HG03469 (cell line): ENCODE data around the gene SYT11.
"Not testable (repeated sequence)": the region's sequence is repeated elsewhere in the genome, so short reads cannot be mapped to it uniquely, and the experiment has no call there.

Experiments
- ATAC-seq: cut with Tn5 transposase; IDR thresholded peaks from one replicate; pipeline ENCODE4 v1.9.1; 2021; ENCODE audit warnings: mild to moderate bottlenecking, moderate library complexity, moderate number of reproducible peaks; ENCODE audit not compliant: unreplicated experiment

The SYT11 gene

DNA sequence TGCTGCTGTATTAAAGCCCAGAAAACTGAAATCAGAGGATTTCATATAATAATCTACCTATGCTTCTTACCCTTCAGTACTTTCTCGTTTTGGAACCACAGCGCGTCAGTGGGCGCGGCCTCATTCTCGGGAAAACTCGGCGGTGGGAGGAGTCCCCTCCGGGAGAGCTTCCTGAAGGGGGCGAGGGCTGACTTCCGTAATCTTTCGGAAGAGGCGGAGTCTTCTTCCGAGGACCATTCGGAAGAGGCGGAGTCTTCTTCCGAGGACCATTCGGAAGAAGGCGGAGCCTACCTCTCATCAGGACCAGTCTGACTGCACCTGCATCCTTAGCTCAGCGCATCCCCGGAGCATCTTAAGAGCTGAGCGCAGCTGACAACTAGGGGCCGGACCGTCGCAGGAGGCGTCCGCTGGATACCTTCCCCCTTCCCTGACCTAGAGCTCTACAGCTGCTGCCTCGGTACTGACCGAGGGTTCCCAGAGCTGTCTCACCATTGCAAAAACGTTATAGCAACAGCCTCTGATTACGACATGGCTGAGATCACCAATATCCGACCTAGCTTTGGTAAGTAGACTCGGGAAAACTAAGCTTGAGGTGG is at the start of gene SYT11:
TSS of gene SYT11 (plus strand) at position 334 of the 596 bp plus-strand sequence. CDS start at position 529, 195 bp downstream.
- ATAC-seq, result peak; percentile 48

- ATAC-seq, result no peak
Measured at GRCh38 chr1:155812878-155813277, 46.5 kb upstream of the SYT11 start.

GRCh38 chr1:155813672-155814071 is 45.7 kb upstream of the SYT11 start:
- no peak for ATAC-seq

- no peak for ATAC-seq
Measured at GRCh38 chr1:155816351-155816750, 43.0 kb upstream of the SYT11 start.

- no peak for ATAC-seq
Measured at GRCh38 chr1:155827450-155827849, 31.9 kb upstream of the SYT11 start.

GRCh38 chr1:155831279-155831976 is 27.9 kb upstream of the SYT11 start:
- ATAC-seq, result no peak

- ATAC-seq, result no peak
Measured at GRCh38 chr1:155833665-155834295, 25.6 kb upstream of the SYT11 start.

DNA sequence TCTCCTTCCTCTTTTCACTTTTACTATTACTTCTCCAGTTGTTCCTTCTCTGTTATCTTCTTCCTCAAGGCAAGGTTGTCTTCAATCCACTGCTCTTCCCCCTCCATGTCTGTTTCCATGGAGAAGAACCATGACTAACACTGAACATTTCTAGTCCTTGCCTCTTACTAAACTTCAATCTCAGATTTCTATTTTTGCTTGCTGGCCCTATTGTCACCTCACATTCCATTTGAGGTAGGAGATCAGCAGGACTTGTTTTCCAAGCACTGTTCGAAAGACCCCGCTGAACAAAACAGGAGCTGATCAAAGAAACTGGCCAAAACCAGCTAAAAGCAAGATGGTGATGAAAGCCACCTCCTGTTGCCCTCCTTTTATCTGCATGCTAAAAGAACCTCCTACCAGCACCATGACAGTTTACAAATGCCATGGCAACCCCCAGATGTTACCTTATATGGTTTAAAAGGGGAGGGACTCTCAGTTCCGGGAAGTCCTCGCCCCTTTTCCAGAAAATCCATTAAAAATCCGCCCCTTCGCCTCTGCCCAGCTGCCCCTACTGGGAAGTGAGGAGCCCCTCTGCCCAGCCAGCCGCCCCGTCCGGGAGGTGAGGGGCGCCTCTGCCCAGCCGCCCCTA is 25.0 kb upstream of the SYT11 start:
- no peak for ATAC-seq

- not testable (repeated sequence) for ATAC-seq
Measured at GRCh38 chr1:155834927-155835399, 24.4 kb upstream of the SYT11 start.

DNA sequence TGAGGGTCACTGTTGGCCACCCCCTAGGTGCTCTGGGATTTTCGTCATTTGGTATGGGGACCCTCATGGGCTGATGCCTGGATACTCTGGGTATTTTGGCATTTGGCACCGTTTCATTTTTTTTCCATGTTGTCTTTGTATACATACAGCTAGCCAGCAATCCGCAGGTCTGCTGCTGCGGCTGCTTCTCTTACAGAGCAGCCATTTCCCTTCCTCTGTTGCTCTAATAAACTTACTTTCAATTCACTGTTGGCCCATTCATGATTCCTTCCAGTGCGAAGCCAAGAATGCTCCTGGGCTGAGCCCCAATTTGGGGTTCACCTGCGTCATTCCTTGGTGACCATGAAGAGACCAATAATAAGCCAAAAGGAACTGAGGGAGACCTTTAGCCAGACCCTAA is 23.8 kb upstream of the SYT11 start:
- ATAC-seq, result no peak

GRCh38 chr1:155840386-155840785 is 19.0 kb upstream of the SYT11 start:
- no peak for ATAC-seq

DNA sequence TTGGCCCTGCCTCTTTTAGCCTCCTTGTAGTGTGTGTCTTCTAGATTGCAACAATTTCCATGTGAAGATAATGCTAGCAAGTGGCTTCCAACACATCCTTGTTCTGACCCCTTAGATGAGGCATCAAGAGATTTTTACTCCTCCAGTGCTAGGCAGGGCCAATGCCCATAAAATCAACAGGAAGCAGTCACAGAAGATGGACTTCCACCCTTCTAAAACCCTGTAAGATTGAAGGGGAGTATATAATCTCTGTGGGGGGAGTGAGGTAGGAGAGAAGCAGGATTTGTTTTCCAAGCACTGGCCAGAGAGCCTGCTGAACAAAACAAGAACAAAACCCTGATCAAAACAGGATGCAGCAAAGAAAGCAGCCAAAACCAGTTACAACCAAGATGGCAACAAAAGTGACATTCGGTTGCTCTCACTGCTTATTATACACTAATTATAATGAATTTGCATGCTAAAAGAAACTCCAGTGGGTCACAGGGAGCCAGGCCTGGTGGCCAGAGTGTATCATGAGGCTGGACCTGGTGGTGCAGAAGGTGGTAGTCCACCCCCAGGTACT is 14.4 kb upstream of the SYT11 start:
- ATAC-seq, result no peak

DNA sequence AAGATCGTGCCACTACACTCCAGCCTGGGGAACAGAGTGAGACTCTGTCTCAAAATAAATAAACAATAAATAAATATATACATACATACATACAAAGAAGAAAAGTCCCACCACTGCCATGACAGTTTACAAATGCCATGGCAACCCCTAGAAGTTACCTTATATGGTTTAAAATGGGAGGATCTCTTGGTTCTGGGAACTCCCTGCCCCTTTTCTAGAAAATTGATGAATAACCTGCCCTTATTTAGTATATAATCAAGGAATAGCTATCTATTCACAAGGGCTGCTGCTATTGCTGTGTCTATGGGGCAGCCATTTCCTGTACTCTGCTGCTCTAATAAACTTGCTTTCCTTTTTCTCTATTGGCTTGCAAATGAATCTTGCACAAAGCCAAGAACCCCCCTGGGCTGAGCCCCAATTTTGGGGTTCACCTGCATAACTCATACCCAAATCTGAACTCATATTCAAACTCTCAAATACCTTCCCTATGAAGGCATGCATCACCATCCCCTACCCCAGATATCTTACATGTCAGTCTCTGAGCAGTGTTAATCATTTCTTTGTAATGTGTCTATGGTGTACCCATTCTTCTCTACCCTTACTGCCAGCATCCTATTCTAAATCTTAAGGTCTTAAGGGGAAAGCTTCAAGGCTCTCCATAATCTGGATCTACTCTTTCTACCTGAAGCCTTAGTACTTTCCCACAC is 11.4 kb upstream of the SYT11 start:
- ATAC-seq, result no peak

DNA sequence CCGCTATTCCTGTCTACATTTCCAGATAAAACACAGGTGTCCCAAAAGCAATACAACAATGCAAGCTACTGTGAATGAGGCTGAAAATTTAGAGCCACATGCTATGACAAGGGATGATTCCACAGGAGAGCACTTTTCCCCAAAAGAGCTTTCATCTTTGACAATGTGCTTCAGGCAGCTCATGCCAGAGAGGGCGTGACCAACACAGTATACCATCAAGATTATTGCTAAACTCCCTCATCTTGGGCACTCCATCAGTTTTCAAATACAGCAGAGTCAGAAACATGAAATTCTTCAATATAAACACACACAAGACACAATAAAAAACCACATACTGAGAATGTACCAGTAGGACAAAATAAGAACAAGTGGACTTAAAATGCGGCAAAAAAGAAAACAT is 9.0 kb upstream of the SYT11 start:
- ATAC-seq, result no peak

- no peak for ATAC-seq
Measured at GRCh38 chr1:155856257-155856974, 3.0 kb upstream of the SYT11 start.

DNA sequence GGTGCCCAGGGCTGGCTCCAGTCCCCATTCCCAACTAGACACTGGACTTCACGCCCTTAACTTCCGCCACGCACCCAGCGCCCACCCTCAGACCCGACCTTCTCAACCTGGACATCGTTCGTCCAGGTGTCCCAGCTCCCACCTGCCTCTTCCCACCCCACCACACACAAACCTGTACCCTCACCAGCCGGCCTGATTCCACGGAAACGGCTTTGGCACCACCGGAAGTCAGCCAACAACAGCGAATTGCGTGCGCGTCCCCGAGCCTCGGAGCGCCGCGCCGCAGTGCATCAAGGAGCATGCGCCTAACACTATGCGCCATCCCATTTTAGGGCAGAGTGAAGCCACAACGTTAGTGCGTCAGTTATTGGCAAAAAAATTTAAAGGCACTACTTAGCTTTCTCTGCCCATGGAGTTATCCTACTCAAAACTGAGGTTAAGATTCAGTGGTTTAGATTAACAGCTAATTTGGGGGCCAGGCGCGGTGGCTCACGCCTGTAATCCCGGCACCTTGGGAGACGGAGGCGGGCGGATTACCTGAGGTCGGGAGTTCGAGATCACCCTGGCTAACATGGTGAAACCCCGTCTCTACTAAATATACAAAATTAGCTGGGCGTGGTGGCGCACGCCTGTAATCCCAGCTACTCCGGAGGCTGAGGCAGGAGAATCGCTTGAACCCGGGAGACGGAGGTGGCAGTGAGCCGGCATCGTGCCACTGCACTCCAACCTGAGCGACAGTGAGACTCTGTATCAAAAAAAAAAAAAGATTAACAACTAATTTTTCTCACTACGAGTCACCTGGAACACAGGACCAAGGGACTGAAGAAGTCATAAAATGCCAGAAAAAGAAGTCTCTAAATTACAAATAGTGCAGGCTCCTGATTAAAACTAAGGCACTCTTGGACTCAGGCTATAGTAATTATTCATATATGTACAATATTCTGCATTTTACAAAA is 2.1 kb upstream of the SYT11 start, which contains the start of gene GON4L:
TSS of gene GON4L (minus strand) at position 240 of the 956 bp plus-strand sequence. CDS start 3,434 bp downstream, outside the sequence.
- ATAC-seq, result no peak

DNA sequence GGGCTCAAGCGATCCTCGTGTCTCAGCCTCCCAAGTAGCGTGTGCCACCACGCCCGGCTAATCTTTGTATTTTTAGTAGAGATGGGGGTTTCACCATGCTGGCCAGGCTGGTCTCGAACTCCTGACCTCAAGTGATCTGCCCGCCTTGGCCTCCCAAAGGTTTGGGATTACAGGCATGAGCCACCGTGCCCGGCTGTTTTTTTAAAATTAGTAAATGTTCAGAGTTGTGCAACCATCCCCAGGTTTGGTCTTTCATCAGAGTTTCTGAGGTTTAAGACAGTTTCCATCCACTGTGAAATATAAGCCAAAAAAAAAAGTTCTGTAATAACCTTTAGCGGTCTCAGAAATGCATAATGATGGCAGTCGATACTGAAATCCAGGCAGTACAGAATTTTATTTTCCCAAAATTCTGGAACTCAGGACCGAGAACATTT is 550 bp upstream of the SYT11 start:
- ATAC-seq, result no peak
